Adrenal gland (tissue), 12 donors: ENCODE data around the gene OR2T34. TPM values are rescaled to one million over a fixed set of nuclear protein-coding genes. Genes with fewer than 3 reads are reported as not detected.
"Not testable (repeated sequence)": the region's sequence is repeated elsewhere in the genome, so short reads cannot be mapped to it uniquely, and the experiment has no call there.

ENCODE experiments used
- DNase-seq, 7 donors: peaks; one replicate each; pipeline ENCODE4 v3.0.0-alpha.2; 2019 to 2020
- H3K27ac ChIP-seq, 5 donors: fragments of 200-600 bp; sonication (generic) in 4 of 5; 1 replicate in 3 of 5; 2 replicates in 2 of 5; pipeline versions ENCODE4 v1.5.1 to v1.8.0; 2016 to 2020; ENCODE audit warnings: mild to moderate bottlenecking in 1 of 5
- H3K27me3 ChIP-seq: fragments of 200-600 bp; 2 replicates; pipeline ENCODE4 v1.8.0; 2021
- H3K36me3 ChIP-seq, 2 donors: fragments of 200-600 bp; replicated peaks in 1 of 2; 1 replicate in 1 of 2; 2 replicates in 1 of 2; pipeline versions ENCODE4 v1.5.1 to v1.8.0; 2018 to 2022
- H3K4me1 ChIP-seq, 2 donors: fragments of 200-600 bp; replicated peaks in 1 of 2; 1 replicate in 1 of 2; 2 replicates in 1 of 2; pipeline versions ENCODE4 v1.5.1 to v1.8.0; 2018 to 2021
- H3K4me3 ChIP-seq, 4 donors: fragments of 200-600 bp; sonication (generic) in 3 of 4; one replicate each; pipeline ENCODE4 v1.5.1; 2016 to 2018
- H3K9me3 ChIP-seq, 3 donors: fragments of 200-600 bp; sonication (generic) in 1 of 3; replicated peaks in 1 of 3; 1 replicate in 2 of 3; 2 replicates in 1 of 3; pipeline versions ENCODE4 v1.5.1 to v1.8.0; 2016 to 2021
- POLR2A ChIP-seq, 2 donors: fragments of 450-650 bp; IDR thresholded peaks; one replicate each; pipeline ENCODE4 v1.6.1; 2017; ENCODE audit warnings: antibody characterized with exemption in 2 of 2, mild to moderate bottlenecking in 2 of 2, moderate library complexity in 1 of 2
- WGBS, 4 donors: extraction: QIAGEN DNeasy Blood & Tissue Kit in 2 of 4; methylation state at CpG; one replicate each; pipeline versions ENCODE4 v1.1.5 to v1.1.7; 2013 to 2017; 5-methylcytosine and 5-hydroxymethylcytosine counted together
- intact Hi-C, 2 donors: fragments of 100-400 bp; cut with DNase I; formaldehyde crosslinking; loops; one replicate each; pipeline versions ENCODE4 v1.14.1 to v1.15.0; 2022 to 2023
- polyA plus RNA-seq, 3 donors: library from polyadenylated mRNA; stranded (reverse); fragments of 200-250 nt in 2 of 3; fragments of 350-450 nt in 1 of 3; fragmentation: Illumina TruSeq in 1 of 3; extraction: RNeasy Lipid Tissue Mini Kit (QIAGEN cat#74804) in 1 of 3; gene quantifications; one replicate each; pipeline ENCODE4 v1.2.3, GENCODE V29; 2013 to 2014
- total RNA-seq, 9 donors: library from RNA; depleted of rRNA in 4 of 9; stranded (reverse); fragments of >200 nt in 4 of 9; fragments of 120-200 nt in 1 of 9; fragmentation: NEBNext Ultra II Directional in 1 of 9; extraction: Animal tissue kit (Norgen Biotek cat#: 25700) in 1 of 9; gene quantifications; one replicate each; pipeline versions ENCODE4 v1.1.0 to v1.2.4, GENCODE V29; 2013 to 2023
- TF ChIP-seq, protein P1 (sequence below), 6 experiments: fragments of 450-650 bp in 4 of 6; fragments of 200-600 bp in 2 of 6; sonication (generic) in 1 of 6; IDR thresholded peaks; 1 replicate in 5 of 6; 2 replicates in 1 of 6; pipeline versions ENCODE4 v1.5.1 to v1.8.0; 2016 to 2021; ENCODE audit warnings: antibody characterized with exemption in 6 of 6, mild to moderate bottlenecking in 2 of 6, moderate library complexity in 1 of 6
- donor health status: healthy with polysubstance abuse.
- donor health status: Bipolar disorder and iron deficiency.
- donor health status: DM: yes; HTN: yes; CAD: no.
- donor health status: DM: no; HTN: no; CAD: no.
- donor health status: DM: no; HTN: no; CAD: no.
- donor health status: DM: yes; HTN: yes; CAD: no.

Gene OR2T34
- total and polyA plus RNA-seq, 12 donors, result not detected

- no peaks in the 10 kb centered on the region for H3K27me3 ChIP-seq
- H3K9me3 ChIP-seq, result no peaks in the 10 kb centered on the region
- no peak overlapping the region for H3K4me3 ChIP-seq
- TF ChIP-seq, protein P1, sequence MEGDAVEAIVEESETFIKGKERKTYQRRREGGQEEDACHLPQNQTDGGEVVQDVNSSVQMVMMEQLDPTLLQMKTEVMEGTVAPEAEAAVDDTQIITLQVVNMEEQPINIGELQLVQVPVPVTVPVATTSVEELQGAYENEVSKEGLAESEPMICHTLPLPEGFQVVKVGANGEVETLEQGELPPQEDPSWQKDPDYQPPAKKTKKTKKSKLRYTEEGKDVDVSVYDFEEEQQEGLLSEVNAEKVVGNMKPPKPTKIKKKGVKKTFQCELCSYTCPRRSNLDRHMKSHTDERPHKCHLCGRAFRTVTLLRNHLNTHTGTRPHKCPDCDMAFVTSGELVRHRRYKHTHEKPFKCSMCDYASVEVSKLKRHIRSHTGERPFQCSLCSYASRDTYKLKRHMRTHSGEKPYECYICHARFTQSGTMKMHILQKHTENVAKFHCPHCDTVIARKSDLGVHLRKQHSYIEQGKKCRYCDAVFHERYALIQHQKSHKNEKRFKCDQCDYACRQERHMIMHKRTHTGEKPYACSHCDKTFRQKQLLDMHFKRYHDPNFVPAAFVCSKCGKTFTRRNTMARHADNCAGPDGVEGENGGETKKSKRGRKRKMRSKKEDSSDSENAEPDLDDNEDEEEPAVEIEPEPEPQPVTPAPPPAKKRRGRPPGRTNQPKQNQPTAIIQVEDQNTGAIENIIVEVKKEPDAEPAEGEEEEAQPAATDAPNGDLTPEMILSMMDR (IDR thresholded peaks at IDR 0.05), result no peak
- no peak for TF ChIP-seq POLR2A (IDR thresholded peaks at IDR 0.05)
- no peaks in the 10 kb centered on the region for H3K4me1 ChIP-seq
- H3K27ac ChIP-seq, result no peak overlapping the region
- WGBS, 4 donors, result 88 to 91% (median 89%) methylated on average over 17 of the region's 17 CpGs
- H3K36me3 ChIP-seq, result no peaks in the 10 kb centered on the region
- intact Hi-C loops, result no loop called here
- no peak for DNase-seq
Observed at GRCh38 chr1:248590055-248590454, 15.5 kb upstream of the OR2T34 start.

DNA sequence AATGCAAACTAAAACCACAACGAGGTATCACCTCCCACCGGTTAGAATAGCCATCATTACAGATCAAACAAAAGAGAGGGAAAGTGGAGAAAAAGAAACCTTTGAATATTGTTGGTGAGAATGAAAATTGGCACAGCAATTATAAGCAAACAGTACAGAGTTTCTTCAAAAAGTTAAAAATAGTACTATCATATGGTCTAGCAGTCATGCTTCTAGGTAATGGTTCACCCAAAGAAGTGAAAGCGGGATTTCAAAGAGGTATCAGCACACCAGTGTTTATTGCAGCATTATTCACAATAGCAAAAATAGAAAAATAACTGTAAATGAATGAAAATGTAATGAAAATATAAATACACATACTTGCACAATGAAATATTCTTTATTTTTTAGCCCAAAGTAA is 14.8 kb upstream of the OR2T34 start:
- 76 to 79% (median 78%) methylated on average over 3 of the region's 3 CpGs for WGBS, 4 donors
- H3K27me3 ChIP-seq, result no peaks in the 10 kb centered on the region
- no peak overlapping the region for H3K4me3 ChIP-seq
- intact Hi-C loops, result no loop called here
- H3K9me3 ChIP-seq, result no peaks in the 10 kb centered on the region
- no peak overlapping the region for H3K27ac ChIP-seq
- DNase-seq, result no peak
- no peak for TF ChIP-seq POLR2A (IDR thresholded peaks at IDR 0.05)
- TF ChIP-seq, protein P1 (IDR thresholded peaks at IDR 0.05), result no peak
- H3K36me3 ChIP-seq, result no peaks in the 10 kb centered on the region
- no peaks in the 10 kb centered on the region for H3K4me1 ChIP-seq

- Histone ChIP-seq H3K4me3 (no peak overlapping the region), H3K9me3 (no peaks in the 10 kb centered on the region), H3K27me3 (no peaks in the 10 kb centered on the region), H3K27ac (no peak overlapping the region), H3K4me1 (no peaks in the 10 kb centered on the region), H3K36me3 (no peaks in the 10 kb centered on the region)
- no peak for TF ChIP-seq POLR2A (IDR thresholded peaks at IDR 0.05)
- TF ChIP-seq, protein P1 (IDR thresholded peaks at IDR 0.05), result no peak
- WGBS, 4 donors, result 68 to 76% (median 71%) methylated on average over 3 of the region's 3 CpGs
- intact Hi-C loops, result no loop called here
- no peak for DNase-seq
Observed at GRCh38 chr1:248585266-248585665, 10.7 kb upstream of the OR2T34 start.

- intact Hi-C loops, result no loop called here
- 64 to 68% (median 66%) methylated on average over 9 of the region's 9 CpGs for WGBS, 4 donors
Observed at GRCh38 chr1:248576260-248576980, 1.9 kb upstream of the OR2T34 start.

DNA sequence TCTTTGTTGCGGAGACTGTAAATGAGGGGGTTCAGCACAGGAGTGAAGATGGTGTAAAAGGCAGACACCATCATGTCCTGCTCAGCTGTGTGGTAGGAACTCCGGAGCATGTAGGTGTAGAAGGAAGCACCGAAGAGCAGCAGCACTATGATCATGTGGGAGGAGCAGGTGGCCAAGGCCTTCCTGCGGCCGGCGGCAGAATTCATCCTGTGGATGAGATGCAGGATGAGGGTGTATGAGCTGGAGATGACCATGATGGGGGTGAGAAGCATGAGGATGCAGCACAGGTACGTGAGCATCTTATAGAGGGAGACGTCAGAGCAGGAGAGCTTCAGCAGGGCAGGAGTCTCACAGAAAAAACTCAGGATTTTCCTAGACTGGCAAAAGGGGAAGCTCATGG is 701 bp downstream of the OR2T34 start:
- DNase-seq, H3K4me1 ChIP-seq, H3K4me3 ChIP-seq, H3K36me3 ChIP-seq, H3K27me3 ChIP-seq, H3K27ac ChIP-seq, intact Hi-C loops, H3K9me3 ChIP-seq: not testable (repeated sequence)
- whole genome bisulfite sequencing, 4 donors, result 53 to 78% (median 77%) methylated on average over 2 to 6 of the region's 8 CpGs

More at GRCh38 chr1:248576260-248576980, 1.9 kb upstream of the OR2T34 start:
- Histone ChIP-seq H3K36me3 (no peaks in the 10 kb centered on the region), H3K4me1 (no peaks in the 10 kb centered on the region), H3K4me3 (no peak overlapping the region), H3K9me3 (no peaks in the 10 kb centered on the region), H3K27me3 (no peaks in the 10 kb centered on the region), H3K27ac (no peak overlapping the region)
- no peak for DNase-seq
- no peak for TF ChIP-seq POLR2A (IDR thresholded peaks at IDR 0.05)
- TF ChIP-seq, protein P1 (IDR thresholded peaks at IDR 0.05), result no peak

DNA sequence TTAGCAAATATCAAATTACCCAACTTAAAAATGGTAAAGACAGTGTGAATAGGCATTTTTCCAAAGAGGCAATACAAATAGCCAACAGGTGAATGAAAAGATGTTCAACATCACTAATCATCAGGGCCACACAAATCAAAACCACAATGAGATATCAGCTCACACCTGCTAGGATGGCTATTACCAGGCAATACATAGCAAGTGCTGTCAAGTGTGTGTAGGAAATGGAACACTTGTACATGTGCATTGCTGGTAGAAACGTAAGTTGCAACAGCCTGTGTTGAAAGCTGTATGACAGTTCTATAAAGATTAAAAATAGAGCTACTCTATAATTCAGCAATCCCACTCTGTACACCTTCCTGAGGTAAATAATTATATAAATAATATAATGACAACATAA is 2.5 kb downstream of the OR2T34 start:
- intact Hi-C loops, H3K27ac ChIP-seq, H3K4me3 ChIP-seq, H3K9me3 ChIP-seq, H3K36me3 ChIP-seq, DNase-seq, H3K27me3 ChIP-seq, H3K4me1 ChIP-seq: not testable (repeated sequence)
- WGBS, 4 donors, result no CpG with 5 or more reads among the region's 1 CpG

- H3K9me3 ChIP-seq, H3K27ac ChIP-seq, intact Hi-C loops, H3K4me1 ChIP-seq, H3K27me3 ChIP-seq, H3K4me3 ChIP-seq, DNase-seq, H3K36me3 ChIP-seq: not testable (repeated sequence)
- 49 to 71% (median 64%) methylated on average over 3 of the region's 3 CpGs for WGBS, 4 donors
Observed at GRCh38 chr1:248570811-248571210, 3.7 kb downstream of the OR2T34 start.
